Stimulated activated CD4-positive, alpha-beta T cell treated with anti-CD3 and anti-CD28 coated beads, Interleukin-4, amount 100 ng/mL, for 24 hours (primary cell): ENCODE measurements around the gene UBE2G2.

Experiments used
- DNase-seq: peaks from one replicate; pipeline ENCODE4 v3.0.0-alpha.2; 2020

The UBE2G2 gene

DNA sequence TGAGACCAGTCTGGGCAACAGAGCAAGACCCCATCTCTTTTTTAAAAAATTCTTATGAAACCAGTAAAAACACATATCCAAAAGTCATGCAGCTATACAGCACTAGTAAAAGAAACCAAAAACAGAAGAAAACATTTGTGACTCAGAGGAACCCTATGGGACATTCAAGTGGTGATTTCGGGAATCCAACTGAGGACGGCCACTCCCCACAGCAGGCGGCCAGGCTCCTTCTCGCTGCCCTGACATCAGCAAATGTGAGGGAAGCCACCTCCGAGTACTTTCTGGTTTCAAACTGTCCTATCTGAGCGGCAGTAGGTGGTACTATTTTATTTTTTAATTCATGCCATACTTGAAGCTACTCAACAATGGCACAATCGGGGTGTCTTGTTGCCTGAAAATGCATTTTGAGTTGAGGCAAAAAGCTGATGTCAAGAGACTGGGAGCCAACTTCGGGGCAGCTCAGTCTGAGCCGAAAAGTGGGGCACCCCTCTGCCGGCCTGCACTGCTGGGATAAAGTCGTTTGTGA lies 12.9 kb upstream of the UBE2G2 start:
- no peak for DNase-seq

GRCh38 chr21:44813727-44814126 lies 12.1 kb upstream of the UBE2G2 start:
- DNase-seq = no peak

DNA sequence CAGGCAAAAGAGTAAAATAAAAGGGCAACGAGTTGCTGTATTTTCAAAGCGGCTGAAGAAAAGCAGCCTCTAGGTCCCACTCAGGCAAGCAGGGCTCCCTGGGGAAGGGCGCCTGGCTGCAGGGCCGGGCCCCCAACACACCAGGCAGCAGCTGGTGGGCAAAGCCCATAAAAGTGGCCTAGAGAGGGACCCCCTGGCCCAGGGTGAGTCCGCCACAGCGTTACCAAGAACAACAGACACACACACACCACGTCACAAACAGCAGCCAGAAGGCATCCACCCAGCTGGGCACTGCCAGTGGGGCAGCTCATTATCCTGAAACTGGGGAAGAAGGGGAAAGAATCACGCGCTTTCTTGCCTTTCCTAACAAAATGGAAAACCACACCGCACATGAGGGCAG lies 11.5 kb upstream of the UBE2G2 start:
- no peak for DNase-seq

- DNase-seq = no peak
Observed at GRCh38 chr21:44812640-44813039, 11.0 kb upstream of the UBE2G2 start.

GRCh38 chr21:44810779-44811178 lies 9.2 kb upstream of the UBE2G2 start:
- no peak for DNase-seq

DNA sequence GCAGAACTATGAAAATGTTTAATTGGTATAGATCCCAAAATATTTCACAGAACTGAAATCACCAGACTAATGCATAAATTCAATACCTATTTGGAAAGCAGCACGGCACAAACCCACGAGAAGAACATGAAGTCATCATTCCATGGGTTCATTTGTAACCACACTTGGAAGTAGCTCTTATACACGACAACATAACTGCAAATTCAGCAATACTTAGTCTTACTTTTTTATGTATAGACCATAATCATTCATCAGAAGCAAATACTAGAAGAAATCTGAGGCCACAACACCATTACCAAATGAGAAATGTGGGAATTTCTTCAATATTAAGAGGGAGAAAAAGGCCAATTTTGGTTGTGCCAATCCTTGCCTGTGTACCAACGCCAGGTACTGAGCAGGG lies 4.2 kb upstream of the UBE2G2 start:
- no peak for DNase-seq

DNA sequence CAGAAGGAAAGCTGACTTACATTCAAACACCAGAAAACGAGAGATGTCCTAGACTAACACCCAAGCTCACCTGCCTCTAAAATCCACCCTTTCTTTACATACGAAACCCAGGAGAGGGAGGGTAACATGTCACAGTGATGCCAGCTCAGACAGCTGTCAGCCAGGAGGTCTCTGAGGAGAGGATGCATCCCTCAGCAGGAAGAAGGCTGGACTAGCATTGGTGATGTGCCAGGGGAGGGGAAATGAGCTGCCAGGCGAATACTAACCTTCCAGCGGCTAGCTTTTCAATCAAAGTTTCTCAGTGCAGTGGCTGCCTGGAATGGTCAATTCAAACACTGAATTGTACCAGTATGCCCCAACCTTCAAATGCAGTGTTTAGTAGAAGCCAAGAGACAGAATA lies 3.6 kb upstream of the UBE2G2 start:
- DNase-seq = no peak

- DNase-seq = no peak
Observed at GRCh38 chr21:44804762-44805161, 3.1 kb upstream of the UBE2G2 start.

DNA sequence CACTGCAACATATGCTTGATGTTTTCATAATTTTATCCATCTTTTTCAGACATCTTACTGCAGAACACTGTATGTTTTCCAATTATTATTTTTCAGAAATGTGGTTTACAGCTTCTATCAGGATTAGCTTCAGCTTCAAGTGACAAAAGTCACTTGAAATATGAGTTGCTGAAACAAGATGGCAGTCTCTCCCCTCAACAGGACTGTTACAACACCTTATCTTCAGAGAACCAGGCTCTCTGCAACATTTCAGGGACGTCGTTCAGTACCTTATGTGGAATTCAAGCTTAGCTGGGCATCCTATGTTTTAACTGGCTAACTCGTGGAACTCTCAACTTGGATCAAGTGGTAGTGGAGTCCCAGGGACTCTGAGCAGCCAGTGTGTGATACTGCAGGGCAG lies 2.0 kb upstream of the UBE2G2 start:
- DNase-seq = no peak

- no peak for DNase-seq
Observed at GRCh38 chr21:44802396-44803153, 955 bp upstream of the UBE2G2 start.

GRCh38 chr21:44800971-44801467 lies 601 bp downstream of the UBE2G2 start:
- peak; percentile 32 for DNase-seq

DNA sequence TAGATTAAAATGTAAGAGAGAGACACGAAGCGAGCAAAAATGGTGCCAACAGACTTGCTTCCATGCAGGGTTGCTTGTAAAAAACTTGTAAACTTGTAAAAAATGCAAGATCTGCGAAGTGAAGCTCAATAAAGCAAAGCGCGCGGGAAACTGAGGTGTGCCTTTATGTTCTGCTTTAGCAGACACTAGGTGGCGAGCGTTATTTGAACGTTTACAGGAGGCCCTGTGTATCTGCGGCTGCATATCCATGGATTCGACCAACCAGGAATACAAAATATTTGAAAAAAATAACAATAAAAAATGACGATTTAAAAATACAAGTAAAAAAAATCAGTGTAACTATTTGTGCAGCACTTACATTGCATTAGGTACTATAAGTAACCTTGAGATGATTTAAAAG lies 1.5 kb downstream of the UBE2G2 start:
- no peak for DNase-seq

- no peak for DNase-seq
Observed at GRCh38 chr21:44799646-44800045, 2.0 kb downstream of the UBE2G2 start.

GRCh38 chr21:44797775-44798174 lies 3.8 kb downstream of the UBE2G2 start:
- DNase-seq = no peak

DNA sequence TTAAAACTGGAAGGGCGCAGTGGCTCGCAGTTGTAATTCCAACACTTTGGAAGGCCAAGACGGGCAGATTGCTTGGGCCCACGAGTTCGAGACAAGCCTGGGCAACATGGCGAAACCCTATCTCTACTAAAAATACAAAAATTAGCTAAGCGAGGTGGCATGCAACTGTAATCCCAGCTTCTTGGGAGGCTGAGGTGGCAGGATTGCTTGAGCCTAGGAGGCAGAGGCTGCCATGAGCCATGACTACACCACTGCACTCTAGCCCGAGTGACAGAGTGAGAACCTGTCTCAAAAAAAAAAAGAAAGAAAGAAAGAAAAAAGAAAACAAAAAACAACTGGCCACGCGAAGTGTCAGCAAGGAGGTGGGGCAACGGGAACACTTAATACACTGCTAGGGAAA lies 6.3 kb downstream of the UBE2G2 start:
- DNase-seq = no peak

DNA sequence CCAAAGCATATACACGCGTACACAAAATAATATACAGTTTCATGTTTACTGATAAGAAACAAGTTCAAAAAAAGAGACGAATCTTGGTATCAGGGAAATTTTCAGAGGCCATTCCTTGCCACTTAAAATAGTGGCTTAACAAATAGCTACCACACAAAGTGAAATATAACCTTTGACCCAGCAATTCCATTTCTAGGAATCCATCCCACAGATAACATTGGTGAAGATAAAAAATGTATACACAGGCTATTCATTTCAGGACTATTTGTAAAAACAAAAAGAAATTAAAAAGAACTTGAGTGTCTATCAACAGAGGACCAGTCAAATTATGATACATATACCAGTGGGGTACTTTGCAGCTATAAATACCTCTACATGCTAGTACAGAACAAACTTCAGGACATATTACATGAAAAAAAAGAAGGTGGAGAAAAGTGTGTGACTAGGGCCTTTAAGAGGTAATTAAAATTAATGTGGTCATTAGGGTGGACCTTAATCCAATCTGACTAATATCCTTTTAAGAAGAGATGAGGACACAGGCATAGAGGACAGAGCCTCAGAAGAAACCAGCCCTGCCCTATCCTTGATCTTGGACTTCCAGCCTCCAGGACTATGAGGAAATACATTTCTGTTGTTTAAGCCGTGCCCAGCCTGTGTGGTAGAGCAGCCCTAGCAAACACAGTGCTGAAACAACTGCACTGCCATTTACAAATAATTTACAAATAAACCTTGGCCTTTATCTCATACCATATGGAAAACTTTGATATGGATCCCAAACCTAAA lies 7.8 kb downstream of the UBE2G2 start:
- DNase-seq = no peak

DNA sequence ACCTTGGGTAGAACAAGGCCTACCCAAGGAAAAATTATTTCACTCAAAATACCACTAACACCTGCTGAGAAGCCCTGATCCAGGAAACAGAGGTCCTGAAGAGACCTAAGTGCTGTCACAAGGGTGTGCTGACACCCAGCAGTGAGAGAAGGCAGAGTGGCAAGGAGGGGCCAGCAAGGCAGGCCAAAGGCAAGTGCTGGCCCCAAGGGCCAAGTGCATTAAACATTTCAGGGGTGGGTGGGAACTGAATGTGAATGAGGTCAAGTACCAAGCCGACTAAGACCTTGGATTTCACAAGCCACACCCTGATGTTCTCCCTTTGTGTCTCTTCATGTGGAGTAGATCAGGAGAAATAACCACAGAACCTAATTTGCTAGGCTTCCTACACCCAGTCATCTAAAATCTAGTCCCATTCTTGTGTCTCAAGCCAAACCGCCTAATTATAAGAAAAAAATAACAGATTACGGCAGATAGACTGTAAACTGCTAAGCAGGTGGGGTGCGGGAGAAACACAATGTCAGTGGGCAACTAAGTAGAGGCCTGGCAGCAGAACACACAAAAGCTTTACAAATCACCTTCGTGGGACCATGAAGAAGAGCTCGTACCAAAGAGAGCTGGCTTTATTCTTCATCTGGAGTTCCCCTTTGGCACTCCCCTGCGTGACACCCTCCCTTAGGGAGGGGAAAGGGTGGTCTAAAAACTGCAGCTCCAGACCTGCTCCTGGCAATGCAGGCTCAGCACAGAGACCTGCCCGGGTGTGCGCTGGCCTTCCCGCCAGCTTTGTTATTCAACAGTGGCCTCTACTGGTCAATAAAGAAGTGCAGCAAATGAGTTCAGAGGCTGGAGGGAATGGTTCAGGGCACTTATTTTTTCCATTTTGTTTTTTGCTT lies 8.7 kb downstream of the UBE2G2 start:
- peak; percentile 45 for DNase-seq

DNA sequence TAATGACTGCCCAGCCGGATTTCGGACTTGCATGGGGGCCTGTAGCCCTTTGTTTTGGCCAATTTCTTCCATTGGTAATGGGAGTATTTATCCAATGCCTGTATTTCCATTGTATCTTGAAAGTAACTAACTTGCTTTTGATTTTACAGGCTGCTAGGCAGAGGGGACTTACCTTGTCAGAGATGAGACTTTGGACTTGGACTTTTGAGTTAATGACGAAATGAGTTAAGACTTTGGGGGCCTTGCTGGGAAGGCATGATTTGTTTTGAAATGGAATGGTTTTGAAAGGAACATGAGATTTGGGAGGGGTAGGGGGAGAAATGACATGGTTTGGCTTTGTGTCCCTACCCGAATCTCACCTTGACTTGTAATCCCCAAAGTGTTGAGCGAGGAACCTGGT lies 9.6 kb downstream of the UBE2G2 start:
- DNase-seq = no peak

DNA sequence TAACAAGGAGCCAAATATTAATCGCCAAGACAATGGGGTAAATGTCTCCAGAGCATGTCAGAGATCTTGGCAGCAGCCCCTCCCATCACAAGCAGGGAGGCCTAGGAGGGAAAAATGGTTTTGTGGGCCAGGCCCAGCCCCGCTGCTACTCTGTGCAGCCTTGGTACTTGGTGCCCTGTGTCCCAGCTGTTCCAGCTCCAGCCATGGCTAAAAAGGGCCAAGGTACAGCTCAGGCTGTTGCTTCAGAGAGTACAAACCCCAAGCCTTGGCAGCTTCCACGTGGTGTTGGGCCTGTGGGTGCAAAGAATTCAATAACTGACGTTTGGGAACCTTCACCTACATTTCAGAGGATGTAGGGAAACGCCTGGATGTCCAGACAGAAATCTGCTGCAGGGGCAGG lies 10.4 kb downstream of the UBE2G2 start:
- no peak for DNase-seq

- no peak for DNase-seq
Observed at GRCh38 chr21:44790368-44790767, 11.3 kb downstream of the UBE2G2 start.

GRCh38 chr21:44789880-44790279 lies 11.7 kb downstream of the UBE2G2 start:
- DNase-seq = no peak

DNA sequence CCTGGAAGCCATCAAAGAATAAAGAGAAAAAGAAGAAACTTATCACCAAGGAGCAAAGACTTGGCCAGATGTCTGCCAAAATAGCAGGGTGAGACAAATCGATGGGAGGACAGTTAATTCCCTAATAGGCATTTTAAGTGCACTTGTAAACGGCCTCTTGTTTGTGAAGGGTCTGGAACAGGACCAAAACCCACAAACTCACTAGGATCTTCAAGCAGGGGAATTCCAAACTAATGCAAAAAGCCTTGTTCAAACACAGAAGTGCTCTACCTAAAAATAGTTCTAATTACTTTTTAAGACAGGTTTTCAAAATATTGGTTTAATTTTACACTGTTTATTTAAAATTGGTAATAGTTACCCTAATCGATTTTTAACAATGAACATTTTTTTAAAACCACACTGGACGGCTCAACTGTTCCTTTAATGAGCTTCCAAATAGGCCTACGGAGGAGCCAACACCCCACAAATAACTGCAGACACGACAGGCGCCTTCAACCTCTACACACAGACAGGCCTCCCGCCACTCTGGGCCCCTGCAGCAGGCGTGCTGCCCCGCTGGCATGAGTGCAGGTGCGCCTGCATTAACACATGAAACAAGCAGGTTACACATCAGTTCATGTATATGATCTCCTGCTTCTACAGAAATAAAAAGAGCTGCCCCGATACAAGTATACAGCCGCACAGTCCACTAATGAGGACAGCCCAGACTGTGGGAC lies 15.8 kb downstream of the UBE2G2 start:
- DNase-seq = no peak
